GM12872 (cell line): ENCODE results near the gene RNLS.
A peak's percentile ranks its signal among the peaks of the same experiment; 100 is the strongest.

Experiments
- TF ChIP-seq, protein P1 (sequence below): IDR thresholded peaks from 3 replicates; pipeline ENCODE4 v1.5.1; 2011; ENCODE audit warnings: low read depth, mild to moderate bottlenecking, low read length, moderate library complexity; ENCODE audit not compliant: insufficient read depth

The RNLS gene

DNA sequence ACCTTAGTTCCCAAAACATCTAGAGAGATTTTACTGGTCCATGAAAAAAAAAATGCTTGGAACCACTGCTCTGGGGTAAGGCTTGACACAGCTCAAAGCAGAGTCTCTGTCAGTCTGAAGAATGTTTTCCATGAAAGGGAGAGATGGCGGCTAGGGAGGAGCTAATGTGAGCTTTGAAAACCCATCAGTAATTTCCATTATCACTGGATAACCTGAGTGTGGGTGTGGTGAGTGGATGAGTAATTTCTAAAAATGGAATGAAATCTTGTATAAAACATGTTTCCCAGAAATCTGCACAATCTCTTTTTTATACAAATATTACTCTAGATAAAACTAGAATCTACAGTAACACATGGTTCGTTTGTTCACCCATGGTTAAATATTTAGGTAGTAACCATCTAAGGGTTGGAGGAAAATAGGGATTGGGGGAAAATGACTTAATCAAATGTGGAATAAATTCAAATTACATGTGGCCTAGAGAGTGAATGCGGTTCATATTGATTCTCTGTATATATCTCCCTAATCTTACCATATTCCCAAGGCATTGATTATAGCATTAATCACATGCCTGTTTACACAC is 289.4 kb downstream of the RNLS start:
- TF ChIP-seq, protein P1, sequence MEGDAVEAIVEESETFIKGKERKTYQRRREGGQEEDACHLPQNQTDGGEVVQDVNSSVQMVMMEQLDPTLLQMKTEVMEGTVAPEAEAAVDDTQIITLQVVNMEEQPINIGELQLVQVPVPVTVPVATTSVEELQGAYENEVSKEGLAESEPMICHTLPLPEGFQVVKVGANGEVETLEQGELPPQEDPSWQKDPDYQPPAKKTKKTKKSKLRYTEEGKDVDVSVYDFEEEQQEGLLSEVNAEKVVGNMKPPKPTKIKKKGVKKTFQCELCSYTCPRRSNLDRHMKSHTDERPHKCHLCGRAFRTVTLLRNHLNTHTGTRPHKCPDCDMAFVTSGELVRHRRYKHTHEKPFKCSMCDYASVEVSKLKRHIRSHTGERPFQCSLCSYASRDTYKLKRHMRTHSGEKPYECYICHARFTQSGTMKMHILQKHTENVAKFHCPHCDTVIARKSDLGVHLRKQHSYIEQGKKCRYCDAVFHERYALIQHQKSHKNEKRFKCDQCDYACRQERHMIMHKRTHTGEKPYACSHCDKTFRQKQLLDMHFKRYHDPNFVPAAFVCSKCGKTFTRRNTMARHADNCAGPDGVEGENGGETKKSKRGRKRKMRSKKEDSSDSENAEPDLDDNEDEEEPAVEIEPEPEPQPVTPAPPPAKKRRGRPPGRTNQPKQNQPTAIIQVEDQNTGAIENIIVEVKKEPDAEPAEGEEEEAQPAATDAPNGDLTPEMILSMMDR: no peak

DNA sequence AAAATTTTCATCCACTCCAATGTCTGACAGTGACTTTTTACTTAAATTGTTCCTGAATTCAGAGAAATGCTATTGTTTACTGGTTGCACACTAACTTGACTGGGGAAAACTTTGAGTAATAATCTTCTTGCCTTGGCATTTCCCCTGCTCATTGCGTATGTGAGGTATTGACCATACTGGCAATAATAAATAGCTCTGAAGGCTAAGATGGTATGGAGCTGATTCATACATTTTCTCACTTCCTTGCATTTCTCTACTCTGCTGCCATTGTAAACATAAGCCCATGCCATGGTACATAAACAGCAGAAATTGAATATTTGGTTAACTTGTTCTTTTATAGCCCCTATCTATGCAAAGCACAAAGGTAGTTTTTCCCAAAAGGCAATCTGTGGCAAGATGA is 290.0 kb downstream of the RNLS start:
- TF ChIP-seq, protein P1: no peak

DNA sequence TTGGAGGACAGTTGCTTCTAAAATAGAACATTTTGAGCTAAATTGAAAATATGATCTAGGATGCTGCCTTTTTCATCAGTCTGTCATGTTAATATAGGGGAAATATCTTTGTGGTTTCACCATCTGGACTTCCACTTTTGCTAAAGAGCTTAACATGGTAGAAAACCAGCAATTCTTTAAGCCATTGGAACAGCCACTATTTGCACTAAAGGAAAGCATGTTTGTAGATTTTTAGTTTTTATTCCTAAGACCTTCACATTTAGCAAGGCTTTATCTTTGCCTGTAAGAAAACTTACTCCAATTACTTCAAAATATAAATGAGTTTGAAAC is 291.0 kb downstream of the RNLS start:
- TF ChIP-seq, protein P1: no peak

DNA sequence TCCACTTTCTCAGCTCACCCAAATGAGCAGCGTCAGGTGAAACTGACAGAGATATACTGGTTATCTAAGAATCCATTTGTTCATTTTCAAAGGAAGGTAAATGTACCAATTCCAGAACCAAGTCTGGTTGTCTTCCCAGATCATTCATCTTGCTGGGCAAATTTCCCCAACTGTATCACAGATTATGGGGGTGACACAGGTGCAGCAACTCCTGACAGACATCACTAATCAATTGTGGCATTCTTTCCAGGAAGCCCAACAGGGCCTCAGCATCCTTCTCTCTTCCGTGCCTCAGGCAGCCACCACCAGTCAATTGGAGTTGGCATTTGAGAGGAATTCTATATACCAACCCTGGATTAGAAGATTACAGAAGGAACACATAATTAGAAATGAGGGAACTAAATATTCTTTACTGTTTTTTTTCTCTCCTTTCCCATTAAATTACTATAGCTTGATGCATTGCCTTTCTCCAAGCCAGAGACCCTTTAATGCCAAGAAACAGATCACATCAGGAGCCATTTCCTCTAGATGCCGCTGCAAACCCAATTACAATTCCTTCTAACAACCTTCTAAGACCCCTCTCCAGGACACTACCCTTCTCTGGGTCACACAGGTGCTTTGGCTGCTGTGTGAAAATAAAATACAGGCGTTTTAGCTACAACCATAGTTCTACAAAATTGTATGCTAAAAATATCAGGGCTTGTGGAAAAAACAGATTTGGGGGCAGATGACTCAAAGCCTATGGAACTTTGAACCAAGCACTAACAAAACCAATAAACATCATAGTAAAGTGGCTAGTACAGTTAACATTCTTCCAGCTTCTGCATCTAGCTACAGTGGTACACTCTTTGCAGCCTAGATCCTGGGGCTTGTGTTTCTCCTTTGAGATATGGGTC is 291.6 kb downstream of the RNLS start:
- TF ChIP-seq, protein P1: no peak

DNA sequence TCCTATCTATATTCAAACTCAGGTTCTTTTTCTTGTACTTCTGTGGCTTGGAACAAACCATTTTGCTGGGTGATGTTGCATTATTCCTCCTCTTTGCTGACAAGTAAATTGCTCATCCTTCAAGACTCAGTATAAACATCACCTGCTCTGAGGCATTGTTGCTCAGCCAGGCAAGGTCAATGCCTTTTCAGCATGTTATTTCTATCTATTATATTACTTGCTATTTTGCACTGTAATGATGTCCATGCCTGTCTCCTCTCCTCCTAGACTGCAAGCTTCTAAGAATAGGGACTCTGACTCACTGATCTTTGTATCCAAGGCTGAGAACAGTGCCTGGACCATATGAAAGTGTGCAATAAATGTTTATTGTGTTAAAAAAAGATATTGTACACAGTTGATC is 293.8 kb downstream of the RNLS start:
- TF ChIP-seq, protein P1: no peak

DNA sequence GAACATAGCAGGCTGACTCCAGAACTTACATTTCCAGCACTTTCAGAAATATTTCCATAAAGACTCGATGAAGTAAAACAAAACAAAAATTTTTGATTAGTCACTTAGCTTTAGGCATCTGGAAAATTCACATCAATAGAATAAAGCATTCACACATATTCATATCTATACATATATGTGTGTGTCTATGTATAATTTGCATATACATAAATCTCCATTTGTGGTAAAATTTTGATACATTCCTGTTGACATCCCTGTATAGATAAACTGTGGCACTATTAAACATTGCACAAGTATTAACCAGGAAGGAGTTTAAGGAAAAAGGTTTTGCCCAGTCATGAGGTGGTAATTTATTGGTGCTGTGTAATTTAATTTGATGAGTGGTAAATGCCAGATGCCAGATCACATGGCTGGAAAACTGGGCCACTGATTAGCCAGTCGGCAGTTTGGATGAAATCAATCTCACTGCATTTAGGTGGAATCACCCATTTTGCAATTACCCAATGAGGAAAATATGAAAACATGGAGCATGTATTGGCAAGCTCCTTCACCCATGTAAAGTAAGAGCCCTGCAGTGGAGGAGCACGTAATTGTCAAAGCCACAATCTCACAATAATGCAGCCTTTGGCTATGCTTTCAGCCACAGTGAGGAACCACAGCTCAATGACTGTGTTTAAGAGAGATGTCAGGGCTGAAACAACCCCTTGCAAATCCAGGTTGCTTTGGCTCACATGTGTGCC is 294.6 kb downstream of the RNLS start:
- TF ChIP-seq, protein P1: 0 out of 3 replicates have a peak, but pooled peaks have one; percentile 3

DNA sequence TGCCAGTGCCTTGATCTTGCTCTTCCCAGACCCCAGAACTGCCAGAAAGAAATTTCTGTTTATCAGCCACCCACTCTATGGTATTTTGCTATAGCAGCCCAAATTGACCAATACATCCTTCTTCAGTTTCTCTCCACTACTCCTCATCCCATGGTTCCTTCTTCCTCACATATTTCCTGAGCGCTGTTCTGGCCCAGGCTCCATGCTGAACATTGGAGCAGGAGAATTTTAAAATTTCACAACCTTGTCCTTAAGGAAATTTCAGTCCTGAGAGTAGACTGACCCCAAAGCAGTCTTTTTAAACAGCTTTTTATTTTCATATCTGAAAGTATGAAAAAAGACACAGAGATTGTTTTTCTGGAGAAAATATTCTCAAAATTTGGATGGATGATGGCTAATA is 297.1 kb downstream of the RNLS start:
- TF ChIP-seq, protein P1: no peak
